GM12873 (cell line): ENCODE results near the gene ERLIN1.

Experiments used
- CTCF ChIP-seq: IDR thresholded peaks from 2 replicates; pipeline ENCODE4 v1.5.1; 2012; ENCODE audit warnings: low read depth, mild to moderate bottlenecking, moderate library complexity, low read length, control low read depth; ENCODE audit not compliant: insufficient read depth; ENCODE audit errors: missing control alignments

ERLIN1 gene

GRCh38 chr10:100131571-100131970, 54.3 kb downstream of the ERLIN1 start:
- TF ChIP-seq CTCF: no peak

- TF ChIP-seq CTCF: no peak
Measured at GRCh38 chr10:100130831-100131230, 55.0 kb downstream of the ERLIN1 start.

GRCh38 chr10:100129424-100129823, 56.4 kb downstream of the ERLIN1 start:
- TF ChIP-seq CTCF: no peak

- no peak for TF ChIP-seq CTCF
Measured at GRCh38 chr10:100128951-100129350, 56.9 kb downstream of the ERLIN1 start.

GRCh38 chr10:100124097-100124496, 61.7 kb downstream of the ERLIN1 start:
- TF ChIP-seq CTCF: no peak

GRCh38 chr10:100122780-100123179, 63.0 kb downstream of the ERLIN1 start:
- TF ChIP-seq CTCF: no peak

GRCh38 chr10:100120550-100120949, 65.3 kb downstream of the ERLIN1 start:
- TF ChIP-seq CTCF: no peak
